HFFc6 (cell line): ENCODE data around the gene TEDC1. TPM values are rescaled to one million over a fixed set of nuclear protein-coding genes. Genes with fewer than 3 reads are reported as not detected.

Experiments used
- DNase-seq: peaks from one replicate; pipeline ENCODE4 v3.0.0-alpha.2; 2018
- H3K27ac Mint-ChIP-seq: 2 replicates; pipeline ENCODE4 v1.8.0; 2020; ENCODE audit warnings: mild to moderate bottlenecking, mixed read lengths
- H3K27me3 Mint-ChIP-seq: 2 replicates; pipeline ENCODE4 v1.8.0; 2021; ENCODE audit warnings: mild to moderate bottlenecking, moderate library complexity, mixed read lengths; ENCODE audit not compliant: insufficient read depth
- H3K36me3 Mint-ChIP-seq: 2 replicates; pipeline ENCODE4 v1.8.0; 2021; ENCODE audit warnings: low read depth, mixed read lengths
- H3K4me1 Mint-ChIP-seq: 2 replicates; pipeline ENCODE4 v1.8.0; 2020; ENCODE audit warnings: low read depth, mixed read lengths
- H3K4me3 Mint-ChIP-seq: 2 replicates; pipeline ENCODE4 v1.8.0; 2020; ENCODE audit warnings: mild to moderate bottlenecking, moderate library complexity, mixed read lengths
- H3K9me3 Mint-ChIP-seq: 2 replicates; pipeline ENCODE4 v1.8.0; 2020; ENCODE audit warnings: mild to moderate bottlenecking, mixed read lengths
- CTCF ChIP-seq: fragments of 200-600 bp; sonication (generic); IDR thresholded peaks from 2 replicates; pipeline ENCODE4 v1.5.0; 2021; ENCODE audit warnings: antibody characterized with exemption, mild to moderate bottlenecking
- total RNA-seq, 6 experiments: library from RNA; stranded (reverse); fragmentation: NEBNext Ultra II Directional; extraction: Animal tissue kit (Norgen Biotek cat#: 25700); gene quantifications; 2 replicates in 1 of 6; 3 replicates in 5 of 6; pipeline ENCODE4 v1.2.3, GENCODE V29; 2021

Gene TEDC1
- total RNA-seq, 6 experiments from 2014 or later = 9.1 to 12.9 (median 12.7) TPM

GRCh38 chr14:105476831-105477659, 14.0 kb upstream of the TEDC1 start:
- peaks cover 15% of the 10 kb centered on the region for H3K27me3 Mint-ChIP-seq
- peaks cover 13% of the 10 kb centered on the region for H3K4me1 Mint-ChIP-seq
- H3K9me3 Mint-ChIP-seq = peaks cover 4% of the 10 kb centered on the region; the same call in 1 of the 2 replicates
- no peak for TF ChIP-seq CTCF
- no peak for DNase-seq
- H3K27ac Mint-ChIP-seq = no peak overlapping the region; the same call in 1 of the 2 replicates
- no peak overlapping the region for H3K4me3 Mint-ChIP-seq
- H3K36me3 Mint-ChIP-seq = no peaks in the 10 kb centered on the region

GRCh38 chr14:105477660-105478397, 13.2 kb upstream of the TEDC1 start:
- Mint-ChIP-seq H3K9me3 (peaks cover 4% of the 10 kb centered on the region; the same call in 1 of the 2 replicates), H3K36me3 (no peaks in the 10 kb centered on the region), H3K27ac (no peak overlapping the region), H3K4me3 (no peak overlapping the region), H3K27me3 (peaks cover 16% of the 10 kb centered on the region), H3K4me1 (peaks cover 18% of the 10 kb centered on the region)
- DNase-seq = no peak
- no peak for TF ChIP-seq CTCF

GRCh38 chr14:105478398-105479251, 12.4 kb upstream of the TEDC1 start:
- TF ChIP-seq CTCF = no peak
- Mint-ChIP-seq H3K4me3 (no peak overlapping the region), H3K36me3 (no peaks in the 10 kb centered on the region), H3K27me3 (peaks cover 16% of the 10 kb centered on the region), H3K4me1 (peaks cover 18% of the 10 kb centered on the region), H3K9me3 (peaks cover 4% of the 10 kb centered on the region; the same call in 1 of the 2 replicates), H3K27ac (no peak overlapping the region)
- DNase-seq = no peak

- Mint-ChIP-seq H3K4me3 (no peak overlapping the region), H3K4me1 (peaks cover 22% of the 10 kb centered on the region), H3K27me3 (peaks cover 16% of the 10 kb centered on the region), H3K9me3 (peaks cover 4% of the 10 kb centered on the region; the same call in 1 of the 2 replicates), H3K27ac (no peak overlapping the region), H3K36me3 (no peaks in the 10 kb centered on the region)
- TF ChIP-seq CTCF = no peak
- no peak for DNase-seq
Measured at GRCh38 chr14:105479431-105480158, 11.5 kb upstream of the TEDC1 start.
